HepG2 (cell line): ENCODE results near the gene PRSS12. TPM values are rescaled to one million over a fixed set of nuclear protein-coding genes. Genes with fewer than 3 reads are reported as not detected.

Source experiments
- ATAC-seq: fragments of 200-7000 bp; cut with Tn5 transposase; 3 replicates; pipeline ENCODE4 v1.9.1; 2020; ENCODE audit warnings: mild to moderate bottlenecking, moderate library complexity
- BruUV-seq: library from RNA; stranded (reverse); fragments of 400-500 nt; replicated peaks from 2 replicates; lab custom pipeline; 2021; lab: Mats Ljungman, UMichigan
- CTCF ChIA-PET: fragments of 300-600 bp; formaldehyde crosslinking; extraction: SDS; loops from one replicate; lab custom pipeline; 2021; ENCODE audit warnings: low total read pairs, inconsistent platforms, low intra/inter-chr PET ratio; lab: Yijun Ruan, JAX
- POLR2A ChIA-PET: fragments of 350-600 bp; sonication (Branson Sonifier 250); formaldehyde crosslinking; loops from one replicate; lab custom pipeline; 2020; ENCODE audit warnings: antibody characterized with exemption, inconsistent platforms; lab: Yijun Ruan, JAX
- DNase-seq: peaks from one replicate; pipeline ENCODE4 v3.0.0-alpha.2; 2015; ENCODE audit warnings: low spot score
- FAIRE-seq: peaks from 3 replicates; lab custom pipeline; 2011; peaks lifted over from hg19 to GRCh38; lab: Jason Lieb, UNC
- H2AFZ ChIP-seq: one replicate; pipeline ENCODE4 v1.6.1; 2011; ENCODE audit warnings: low read length, inconsistent platforms
- H3K27ac ChIP-seq: fragments of 300-600 bp; 3 replicates; pipeline ENCODE4 v1.8.0; 2011; ENCODE audit warnings: mixed run types, mild to moderate bottlenecking, mixed read lengths, low read length, inconsistent platforms; ENCODE audit not compliant: insufficient read depth; ENCODE audit errors: extremely low read length
- H3K27me3 ChIP-seq, 2 experiments: fragments of 200-600 bp in 1 of 2; 2 replicates in 1 of 2; 3 replicates in 1 of 2; pipeline versions ENCODE4 v1.6.0 to v1.8.0; 2011; ENCODE audit warnings: low read length in 2 of 2, mild to moderate bottlenecking in 2 of 2, moderate library complexity in 2 of 2, inconsistent platforms in 1 of 2; ENCODE audit not compliant: insufficient read depth in 2 of 2, control insufficient read depth in 1 of 2
- H3K36me3 ChIP-seq, 2 experiments: fragments of 200-600 bp in 1 of 2; replicated peaks in 1 of 2; 2 replicates in 1 of 2; 3 replicates in 1 of 2; pipeline versions ENCODE4 v1.5.1 to v1.8.0; 2011; ENCODE audit warnings: low read length in 2 of 2, inconsistent platforms in 1 of 2; ENCODE audit not compliant: insufficient read depth in 2 of 2, control insufficient read depth in 1 of 2
- H3K4me1 ChIP-seq: 2 replicates; pipeline ENCODE4 v1.5.1; 2012; ENCODE audit warnings: low read length, inconsistent platforms; ENCODE audit not compliant: insufficient read depth
- H3K4me2 ChIP-seq: 2 replicates; pipeline ENCODE4 v1.6.0; 2011; ENCODE audit warnings: low read depth, low read length, inconsistent platforms
- H3K4me3 ChIP-seq, 3 experiments: fragments of 200-600 bp in 1 of 3; sonication (generic), shearing (Covaris generic) in 1 of 3; replicated peaks in 1 of 3; 2 replicates each; pipeline ENCODE4 v1.5.1; 2011 to 2016; ENCODE audit warnings: low read length in 3 of 3, inconsistent platforms in 2 of 3, low read depth in 2 of 3, mild to moderate bottlenecking in 2 of 3, control low read depth in 1 of 3, mixed read lengths in 1 of 3; ENCODE audit not compliant: insufficient read depth in 1 of 3
- H3K79me2 ChIP-seq: one replicate; pipeline ENCODE4 v1.6.1; 2011; ENCODE audit warnings: low read length, inconsistent platforms; ENCODE audit not compliant: insufficient read depth
- H3K9ac ChIP-seq: 2 replicates; pipeline ENCODE4 v1.6.0; 2011; ENCODE audit warnings: mild to moderate bottlenecking, low read depth, low read length, inconsistent platforms; ENCODE audit not compliant: insufficient read depth
- H3K9me3 ChIP-seq: 2 replicates; pipeline ENCODE4 v1.5.1; 2012; ENCODE audit warnings: mild to moderate bottlenecking, low read length
- H4K20me1 ChIP-seq: 2 replicates; pipeline ENCODE4 v1.6.0; 2011; ENCODE audit warnings: inconsistent platforms, mild to moderate bottlenecking, low read length, moderate library complexity; ENCODE audit not compliant: insufficient read depth
- FOXP1 ChIP-seq, 2 experiments: fragments of 450-650 bp in 1 of 2; IDR thresholded peaks; 2 replicates each; pipeline ENCODE4 v1.6.1; 2017 to 2018; ENCODE audit warnings: antibody characterized with exemption in 1 of 2
- KLF16 ChIP-seq, 2 experiments: sonication (generic) in 1 of 2; formaldehyde crosslinking in 1 of 2; IDR thresholded peaks; 2 replicates each; pipeline versions ENCODE4 v1.6.1 to v1.8.0; 2016 to 2023; ENCODE audit warnings: missing genetic modification reagents in 2 of 2, missing compliant biosample characterization in 1 of 2
- MLLT10 ChIP-seq: sonication (generic); formaldehyde crosslinking; IDR thresholded peaks from 2 replicates; pipeline ENCODE4 v1.4.0; 2020; ENCODE audit warnings: missing genetic modification reagents
- POGZ ChIP-seq: sonication (generic); formaldehyde crosslinking; IDR thresholded peaks from 2 replicates; pipeline ENCODE4 v1.4.0; 2020; ENCODE audit warnings: mild to moderate bottlenecking, missing genetic modification reagents
- POLR2G ChIP-seq: fragments of 200-400 bp; formaldehyde crosslinking; IDR thresholded peaks from 2 replicates; pipeline ENCODE4 v1.6.1; 2018; ENCODE audit warnings: mild to moderate bottlenecking, low read depth, low read length, moderate library complexity
- ZNF251 ChIP-seq: sonication (generic); formaldehyde crosslinking; IDR thresholded peaks from 2 replicates; pipeline ENCODE4 v1.9.0; 2021; ENCODE audit warnings: mild to moderate bottlenecking, missing genetic modification reagents
- ZNF256 ChIP-seq: sonication (generic); formaldehyde crosslinking; conservative IDR thresholded peaks from 2 replicates; pipeline ENCODE4 v1.4.0; 2020; ENCODE audit warnings: missing genetic modification reagents
- ZNF546 ChIP-seq: sonication (generic); formaldehyde crosslinking; conservative IDR thresholded peaks from 2 replicates; pipeline ENCODE4 v1.8.1; 2023; ENCODE audit warnings: mild to moderate bottlenecking, missing genetic modification reagents
- ZNF672 ChIP-seq: sonication (generic); formaldehyde crosslinking; IDR thresholded peaks from 2 replicates; pipeline ENCODE4 v1.8.1; 2022; ENCODE audit warnings: missing genetic modification reagents
- ZNF777 ChIP-seq: sonication (generic); formaldehyde crosslinking; IDR thresholded peaks from 2 replicates; pipeline ENCODE4 v1.4.0; 2020; ENCODE audit warnings: missing genetic modification reagents
- WGBS: methylation state at CpG from one replicate; pipeline ENCODE4 v1.1.6; 2017; ENCODE audit warnings: low lambda C conversion rate; 5-methylcytosine and 5-hydroxymethylcytosine counted together
- in situ Hi-C: cut with HindIII; loops from 2 replicates; pipeline ENCODE4 v1.10.0; 2017; ENCODE audit warnings: low pct_unique_long_range_greater_than_20kb; ENCODE audit not compliant: extremely low pct_ligation_motif_present
- intact Hi-C: fragments of 100-400 bp; cut with micrococcal nuclease; formaldehyde crosslinking; loops from one replicate; pipeline ENCODE4 v1.10.0; 2022; ENCODE audit not compliant: unreplicated experiment
- polyA plus RNA-seq, 8 experiments: library from polyadenylated mRNA; depleted of rRNA in 3 of 8; stranded (reverse) in 7 of 8; unstranded in 1 of 8; fragments of >200 nt; fragmentation: Illumina TruSeq in 4 of 8; extraction: Trizol in 4 of 8; gene quantifications; 2 replicates each; pipeline versions ENCODE4 v1.2.1 to v1.2.3, GENCODE V29; 2011 to 2016; ENCODE audit warnings: low read depth in 4 of 8, missing spikeins in 1 of 8, mixed read lengths in 1 of 8; ENCODE audit not compliant: insufficient read depth in 1 of 8
- total RNA-seq, 5 experiments: library from RNA; depleted of rRNA; stranded (reverse); fragments of >200 nt; fragmentation: Illumina TruSeq; extraction: Trizol; gene quantifications; 2 replicates each; pipeline ENCODE4 v1.2.3, GENCODE V29; 2016; ENCODE audit warnings: low read depth in 1 of 5
- TF ChIP-seq, protein P1 (sequence below): IDR thresholded peaks from 2 replicates; pipeline ENCODE4 v1.6.1; 2018; ENCODE audit warnings: missing genetic modification reagents, mild to moderate bottlenecking, missing compliant biosample characterization
- TF ChIP-seq, protein P2 (sequence below): sonication (generic); formaldehyde crosslinking; IDR thresholded peaks from 2 replicates; pipeline ENCODE4 v1.4.0; 2020; ENCODE audit warnings: missing genetic modification reagents, borderline replicate concordance

The PRSS12 gene
- total and polyA plus RNA-seq, 2 of the 13 experiments (the other 11 are each of a cell fraction or from before 2014, with no cell fraction given): 0.02 TPM; not detected in 1

DNA sequence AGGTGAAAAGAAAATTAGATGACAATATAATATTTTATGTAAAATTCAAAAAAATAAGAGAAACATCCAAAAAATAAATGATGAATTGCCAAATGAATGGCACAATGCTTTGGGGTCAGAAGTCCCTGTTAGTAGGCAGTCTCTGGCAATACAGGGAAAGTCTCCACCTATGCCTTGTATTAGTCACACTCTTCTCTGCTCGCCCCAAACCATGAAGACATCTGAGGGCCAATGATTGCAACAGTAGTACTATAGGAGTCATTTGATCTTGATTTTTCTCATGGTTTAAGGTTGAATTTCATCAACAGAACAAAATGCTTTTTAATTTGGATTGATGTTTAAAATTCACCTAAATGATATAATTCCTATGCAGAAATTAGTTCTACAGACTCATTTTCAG is 3.9 kb upstream of the PRSS12 start:
- H3K4me1 ChIP-seq: peaks cover 7% of the 10 kb centered on the region; the same call in 1 of the 2 replicates
- no peaks in the 10 kb centered on the region for H4K20me1 ChIP-seq
- no peak overlapping the region for H3K4me2 ChIP-seq
- H2AFZ ChIP-seq: no peak overlapping the region
- no peak overlapping the region for H3K27ac ChIP-seq
- DNase-seq: no peak
- intact Hi-C loops: no loop called here
- no peak for TF ChIP-seq ZNF546 (CRISPR knock-in tag)
- TF ChIP-seq, protein P1, sequence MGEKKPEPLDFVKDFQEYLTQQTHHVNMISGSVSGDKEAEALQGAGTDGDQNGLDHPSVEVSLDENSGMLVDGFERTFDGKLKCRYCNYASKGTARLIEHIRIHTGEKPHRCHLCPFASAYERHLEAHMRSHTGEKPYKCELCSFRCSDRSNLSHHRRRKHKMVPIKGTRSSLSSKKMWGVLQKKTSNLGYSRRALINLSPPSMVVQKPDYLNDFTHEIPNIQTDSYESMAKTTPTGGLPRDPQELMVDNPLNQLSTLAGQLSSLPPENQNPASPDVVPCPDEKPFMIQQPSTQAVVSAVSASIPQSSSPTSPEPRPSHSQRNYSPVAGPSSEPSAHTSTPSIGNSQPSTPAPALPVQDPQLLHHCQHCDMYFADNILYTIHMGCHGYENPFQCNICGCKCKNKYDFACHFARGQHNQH (CRISPR knock-in tag): no peak
- TF ChIP-seq ZNF777 (CRISPR knock-in tag): no peak
- no peak for TF ChIP-seq ZNF672 (CRISPR knock-in tag)
- TF ChIP-seq, protein P2, sequence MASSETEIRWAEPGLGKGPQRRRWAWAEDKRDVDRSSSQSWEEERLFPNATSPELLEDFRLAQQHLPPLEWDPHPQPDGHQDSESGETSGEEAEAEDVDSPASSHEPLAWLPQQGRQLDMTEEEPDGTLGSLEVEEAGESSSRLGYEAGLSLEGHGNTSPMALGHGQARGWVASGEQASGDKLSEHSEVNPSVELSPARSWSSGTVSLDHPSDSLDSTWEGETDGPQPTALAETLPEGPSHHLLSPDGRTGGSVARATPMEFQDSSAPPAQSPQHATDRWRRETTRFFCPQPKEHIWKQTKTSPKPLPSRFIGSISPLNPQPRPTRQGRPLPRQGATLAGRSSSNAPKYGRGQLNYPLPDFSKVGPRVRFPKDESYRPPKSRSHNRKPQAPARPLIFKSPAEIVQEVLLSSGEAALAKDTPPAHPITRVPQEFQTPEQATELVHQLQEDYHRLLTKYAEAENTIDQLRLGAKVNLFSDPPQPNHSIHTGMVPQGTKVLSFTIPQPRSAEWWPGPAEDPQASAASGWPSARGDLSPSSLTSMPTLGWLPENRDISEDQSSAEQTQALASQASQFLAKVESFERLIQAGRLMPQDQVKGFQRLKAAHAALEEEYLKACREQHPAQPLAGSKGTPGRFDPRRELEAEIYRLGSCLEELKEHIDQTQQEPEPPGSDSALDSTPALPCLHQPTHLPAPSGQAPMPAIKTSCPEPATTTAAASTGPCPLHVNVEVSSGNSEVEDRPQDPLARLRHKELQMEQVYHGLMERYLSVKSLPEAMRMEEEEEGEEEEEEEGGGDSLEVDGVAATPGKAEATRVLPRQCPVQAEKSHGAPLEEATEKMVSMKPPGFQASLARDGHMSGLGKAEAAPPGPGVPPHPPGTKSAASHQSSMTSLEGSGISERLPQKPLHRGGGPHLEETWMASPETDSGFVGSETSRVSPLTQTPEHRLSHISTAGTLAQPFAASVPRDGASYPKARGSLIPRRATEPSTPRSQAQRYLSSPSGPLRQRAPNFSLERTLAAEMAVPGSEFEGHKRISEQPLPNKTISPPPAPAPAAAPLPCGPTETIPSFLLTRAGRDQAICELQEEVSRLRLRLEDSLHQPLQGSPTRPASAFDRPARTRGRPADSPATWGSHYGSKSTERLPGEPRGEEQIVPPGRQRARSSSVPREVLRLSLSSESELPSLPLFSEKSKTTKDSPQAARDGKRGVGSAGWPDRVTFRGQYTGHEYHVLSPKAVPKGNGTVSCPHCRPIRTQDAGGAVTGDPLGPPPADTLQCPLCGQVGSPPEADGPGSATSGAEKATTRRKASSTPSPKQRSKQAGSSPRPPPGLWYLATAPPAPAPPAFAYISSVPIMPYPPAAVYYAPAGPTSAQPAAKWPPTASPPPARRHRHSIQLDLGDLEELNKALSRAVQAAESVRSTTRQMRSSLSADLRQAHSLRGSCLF (CRISPR knock-in tag): no peak
- no peak for TF ChIP-seq ZNF251
- no peak for TF ChIP-seq FOXP1 (IDR thresholded peaks at IDR 0.05)
- no peak for TF ChIP-seq FOXP1 (CRISPR knock-in tag; IDR thresholded peaks at IDR 0.05)
- no peak for TF ChIP-seq POGZ (CRISPR knock-in tag)
- no peak for TF ChIP-seq POLR2G
- TF ChIP-seq ZNF256 (CRISPR knock-in tag): no peak
- no peak for TF ChIP-seq KLF16 (CRISPR knock-in tag; IDR thresholded peaks at IDR 0.05)
- TF ChIP-seq MLLT10 (CRISPR knock-in tag): no peak
- TF ChIP-seq, all 625 proteins: peak for 0
- Histone ChIP-seq H3K27me3 (peaks cover 3 to 27% of the 10 kb centered on the region in 2 experiments; a peak in 3 of 5 replicates), H3K9me3 (no peaks in the 10 kb centered on the region), H3K36me3 (no peaks in the 10 kb centered on the region), H3K79me2 (no peaks in the 10 kb centered on the region), H3K9ac (no peak overlapping the region), H3K4me3 (no peak overlapping the region)
- no peak for FAIRE-seq
- ChIA-PET CTCF (no interaction called here), POLR2A (no interaction called here)
- 0% methylated on average over 1 of the region's 1 CpG for WGBS
- no TSS peak for BruUV-seq
- no peak for ATAC-seq
- in situ Hi-C loops: no loop called here
